SK-N-SH treated with all-trans-retinoic acid at 6 μM for 48 hours (cell line): ENCODE results near the gene CTRB1.

ENCODE experiments used
- ATAC-seq: fragments of 200-7000 bp; cut with Tn5 transposase; 3 replicates; pipeline ENCODE4 v1.9.1; 2020; ENCODE audit warnings: mild to moderate bottlenecking, moderate library complexity
- BACH2 ChIP-seq: fragments of 250-450 bp; sonication (Bioruptor Pico); IDR thresholded peaks from 2 replicates; pipeline ENCODE4 v1.9.0; 2021; ENCODE audit warnings: mild to moderate bottlenecking, borderline replicate concordance
- CREB5 ChIP-seq: fragments of 250-450 bp; sonication (Bioruptor Pico); IDR thresholded peaks from 2 replicates; pipeline ENCODE4 v1.5.1; 2020; ENCODE audit warnings: low read depth, mild to moderate bottlenecking, moderate library complexity
- CSDC2 ChIP-seq: fragments of 250-450 bp; sonication (Bioruptor Pico); IDR thresholded peaks from 2 replicates; pipeline ENCODE4 v1.5.0; 2020; ENCODE audit warnings: mild to moderate bottlenecking, moderate library complexity
- CSRNP3 ChIP-seq: fragments of 250-450 bp; sonication (Bioruptor Pico); IDR thresholded peaks from 2 replicates; pipeline ENCODE4 v1.5.1; 2021; ENCODE audit warnings: mild to moderate bottlenecking, moderate library complexity
- ESRRG ChIP-seq: fragments of 250-450 bp; sonication (Bioruptor Pico); IDR thresholded peaks from 2 replicates; pipeline ENCODE4 v1.6.1; 2021; ENCODE audit warnings: mild to moderate bottlenecking
- GLIS3 ChIP-seq: fragments of 250-450 bp; sonication (Bioruptor Pico); IDR thresholded peaks from 2 replicates; pipeline ENCODE4 v1.5.0; 2020; ENCODE audit warnings: mild to moderate bottlenecking, moderate library complexity
- ISL1 ChIP-seq: fragments of 250-450 bp; sonication (Bioruptor Pico); IDR thresholded peaks from 2 replicates; pipeline ENCODE4 v2.1.2; 2022; ENCODE audit warnings: mild to moderate bottlenecking, moderate library complexity
- OSR1 ChIP-seq: fragments of 250-450 bp; sonication (Bioruptor Pico); IDR thresholded peaks from 2 replicates; pipeline ENCODE4 v1.8.0; 2022; ENCODE audit warnings: moderate library complexity, mild to moderate bottlenecking, inconsistent platforms
- PATZ1 ChIP-seq: fragments of 250-450 bp; sonication (Bioruptor Pico); IDR thresholded peaks from 2 replicates; pipeline ENCODE4 v1.8.0; 2020; ENCODE audit warnings: mild to moderate bottlenecking, moderate library complexity, borderline replicate concordance
- PPARA ChIP-seq: fragments of 250-450 bp; sonication (Bioruptor Pico); IDR thresholded peaks from 2 replicates; pipeline ENCODE4 v1.5.0; 2020; ENCODE audit warnings: mild to moderate bottlenecking, borderline replicate concordance
- SNAI2 ChIP-seq: fragments of 250-450 bp; sonication (Bioruptor Pico); IDR thresholded peaks from 2 replicates; pipeline ENCODE4 v1.5.0; 2020; ENCODE audit warnings: mild to moderate bottlenecking, moderate library complexity
- TOX ChIP-seq: fragments of 250-450 bp; sonication (Bioruptor Pico); IDR thresholded peaks from 2 replicates; pipeline ENCODE4 v1.8.0; 2021; ENCODE audit warnings: mild to moderate bottlenecking, moderate library complexity, borderline replicate concordance
- TSHZ2 ChIP-seq: fragments of 250-450 bp; sonication (Bioruptor Pico); IDR thresholded peaks from 2 replicates; pipeline ENCODE4 v1.5.0; 2020; ENCODE audit warnings: mild to moderate bottlenecking, moderate library complexity
- ZC3H10 ChIP-seq: fragments of 250-450 bp; sonication (Bioruptor Pico); IDR thresholded peaks from 2 replicates; pipeline ENCODE4 v1.5.1; 2021; ENCODE audit warnings: mild to moderate bottlenecking, moderate library complexity
- ZFP3 ChIP-seq: fragments of 250-450 bp; sonication (Bioruptor Pico); IDR thresholded peaks from 2 replicates; pipeline ENCODE4 v1.5.0; 2020; ENCODE audit warnings: mild to moderate bottlenecking, moderate library complexity
- ZFP30 ChIP-seq: fragments of 450-650 bp; formaldehyde crosslinking; IDR thresholded peaks from 2 replicates; pipeline ENCODE4 v1.5.0; 2022; ENCODE audit warnings: mild to moderate bottlenecking, moderate library complexity
- ZNF565 ChIP-seq: fragments of 450-650 bp; formaldehyde crosslinking; conservative IDR thresholded peaks from 2 replicates; pipeline ENCODE4 v1.5.0; 2020; ENCODE audit warnings: low read depth, mild to moderate bottlenecking, moderate library complexity
- ZNF70 ChIP-seq: fragments of 450-650 bp; formaldehyde crosslinking; IDR thresholded peaks from 2 replicates; pipeline ENCODE4 v1.5.0; 2020; ENCODE audit warnings: mild to moderate bottlenecking, moderate library complexity
- ZNF8 ChIP-seq: fragments of 450-650 bp; formaldehyde crosslinking; IDR thresholded peaks from 2 replicates; pipeline ENCODE4 v1.5.0; 2020; ENCODE audit warnings: mild to moderate bottlenecking, moderate library complexity

Gene CTRB1

DNA sequence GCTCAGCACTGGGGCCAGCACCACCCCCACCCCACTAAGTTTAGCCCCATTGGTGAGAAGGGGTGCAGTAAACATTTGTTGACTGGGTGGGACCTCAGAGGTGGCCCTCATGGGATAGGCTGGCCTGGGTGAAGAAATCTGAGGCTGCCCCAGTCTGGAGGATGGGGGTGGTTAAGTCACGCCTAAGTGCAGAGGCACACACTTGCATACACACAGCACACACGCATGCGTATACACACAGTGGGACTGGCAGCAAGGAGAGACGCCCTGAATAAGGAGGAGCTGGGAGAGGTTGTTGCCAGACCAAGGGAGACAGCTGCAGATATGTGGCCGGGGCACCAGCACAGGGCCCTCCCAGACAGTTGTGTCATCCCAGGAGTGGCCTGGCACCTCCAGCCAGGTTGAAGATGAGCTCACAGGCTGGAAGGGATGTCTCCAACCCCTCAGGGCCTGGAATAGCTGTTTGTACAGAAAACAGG lies 35.6 kb downstream of the CTRB1 start:
- peak; percentile 27 for ATAC-seq
- TF ChIP-seq TSHZ2 (CRISPR knock-in tag) (no peak), ZNF70 (CRISPR knock-in tag) (no peak), ZNF8 (CRISPR knock-in tag) (no peak), BACH2 (CRISPR knock-in tag) (no peak), ZFP30 (no peak), PPARA (no peak), ISL1 (CRISPR knock-in tag) (no peak), SNAI2 (no peak), ESRRG (CRISPR knock-in tag) (no peak), ZC3H10 (no peak), CSRNP3 (CRISPR knock-in tag) (no peak), TOX (no peak), CSDC2 (CRISPR knock-in tag) (no peak)

GRCh38 chr16:75256059-75256571 lies 37.3 kb downstream of the CTRB1 start:
- no peak for ATAC-seq
- no peak for TF ChIP-seq PPARA
- TF ChIP-seq PATZ1 (CRISPR knock-in tag): no peak
- no peak for TF ChIP-seq ZFP3 (CRISPR knock-in tag)
- no peak for TF ChIP-seq TSHZ2 (CRISPR knock-in tag)
- TF ChIP-seq ZNF70 (CRISPR knock-in tag): no peak
- no peak for TF ChIP-seq TOX

GRCh38 chr16:75256696-75257343 lies 38.0 kb downstream of the CTRB1 start:
- no peak for TF ChIP-seq OSR1 (CRISPR knock-in tag)
- TF ChIP-seq CREB5 (CRISPR knock-in tag): no peak
- TF ChIP-seq ISL1 (CRISPR knock-in tag): no peak
- TF ChIP-seq ZC3H10: no peak
- TF ChIP-seq GLIS3 (CRISPR knock-in tag): no peak
- no peak for TF ChIP-seq PPARA
- no peak for TF ChIP-seq ZNF565 (CRISPR knock-in tag)
- no peak for TF ChIP-seq SNAI2
- TF ChIP-seq ZNF8 (CRISPR knock-in tag): no peak
- TF ChIP-seq ZFP30: no peak
- no peak for TF ChIP-seq CSRNP3 (CRISPR knock-in tag)
- no peak for TF ChIP-seq TOX
- no peak for TF ChIP-seq ESRRG (CRISPR knock-in tag)
- ATAC-seq: no peak
